Effector memory CD4-positive, alpha-beta T cell (primary cell): Measurements from ENCODE around the gene RCAN3.
A peak's percentile ranks its signal among the peaks of the same experiment; 100 is the strongest.
"Not testable (repeated sequence)": the region's sequence is repeated elsewhere in the genome, so short reads cannot be mapped to it uniquely, and the experiment has no call there.

Source experiments
- DNase-seq, 3 donors: peaks; one replicate each; pipeline ENCODE4 v3.0.0-alpha.2; 2020
- H3K27ac ChIP-seq: 2 replicates; pipeline ENCODE4 v1.7.0; 2013; ENCODE audit warnings: mild to moderate bottlenecking, low read length, moderate library complexity; ENCODE audit not compliant: insufficient read depth, poor library complexity, severe bottlenecking
- H3K27me3 ChIP-seq: replicated peaks from 2 replicates; pipeline ENCODE4 v1.7.0; 2013; ENCODE audit warnings: mild to moderate bottlenecking, low read length; ENCODE audit not compliant: insufficient read depth, control insufficient read depth, poor library complexity, severe bottlenecking
- H3K36me3 ChIP-seq: 2 replicates; pipeline ENCODE4 v1.7.0; 2013; ENCODE audit warnings: mild to moderate bottlenecking, low read length, moderate library complexity; ENCODE audit not compliant: control insufficient read depth, insufficient read depth
- H3K4me1 ChIP-seq: 2 replicates; pipeline ENCODE4 v1.7.0; 2013; ENCODE audit warnings: low read length, mild to moderate bottlenecking; ENCODE audit not compliant: control insufficient read depth, insufficient read depth, poor library complexity, severe bottlenecking
- H3K4me3 ChIP-seq: 2 replicates; pipeline ENCODE4 v1.7.0; 2013; ENCODE audit warnings: low read length, low read depth, mild to moderate bottlenecking; ENCODE audit not compliant: insufficient read depth, poor library complexity, severe bottlenecking
- H3K9me3 ChIP-seq: 2 replicates; pipeline ENCODE4 v1.7.0; 2013; ENCODE audit warnings: mild to moderate bottlenecking, low read length, moderate library complexity; ENCODE audit not compliant: control insufficient read depth

Gene RCAN3

GRCh38 chr1:24484199-24484598, 18.4 kb upstream of the RCAN3 start:
- Histone ChIP-seq H3K4me3 (no peak overlapping the region), H3K4me1 (peaks cover 66% of the 10 kb centered on the region), H3K36me3 (no peaks in the 10 kb centered on the region), H3K27ac (peak overlapping the region; percentile 60), H3K27me3 (no peaks in the 10 kb centered on the region), H3K9me3 (no peaks in the 10 kb centered on the region)
- DNase-seq = no peak

GRCh38 chr1:24486331-24487065, 16.1 kb upstream of the RCAN3 start:
- DNase-seq = peak in 2 of 3 donors; percentile 38 to 39
- Histone ChIP-seq H3K9me3 (no peaks in the 10 kb centered on the region), H3K4me3 (peak overlapping the region; percentile 15), H3K36me3 (no peaks in the 10 kb centered on the region), H3K27ac (peak overlapping the region; percentile 51), H3K27me3 (no peaks in the 10 kb centered on the region), H3K4me1 (peaks cover 63% of the 10 kb centered on the region)

- Histone ChIP-seq H3K36me3 (no peaks in the 10 kb centered on the region), H3K4me1 (peaks cover 55% of the 10 kb centered on the region), H3K27me3 (no peaks in the 10 kb centered on the region), H3K4me3 (no peak overlapping the region), H3K27ac (peak overlapping the region; percentile 51), H3K9me3 (no peaks in the 10 kb centered on the region)
- no peak for DNase-seq
Measured at GRCh38 chr1:24487455-24487854, 15.2 kb upstream of the RCAN3 start.

GRCh38 chr1:24488159-24488558, 14.5 kb upstream of the RCAN3 start:
- H3K4me1 ChIP-seq = peaks cover 48% of the 10 kb centered on the region
- H3K27me3 ChIP-seq, H3K36me3 ChIP-seq, H3K9me3 ChIP-seq, H3K4me3 ChIP-seq, H3K27ac ChIP-seq: not testable (repeated sequence)
- DNase-seq = peak; percentile 14 to 44 (median 21)

GRCh38 chr1:24489674-24490073, 13.0 kb upstream of the RCAN3 start:
- H3K4me1 ChIP-seq = peaks cover 33% of the 10 kb centered on the region

GRCh38 chr1:24490101-24490781, 12.4 kb upstream of the RCAN3 start:
- H3K9me3 ChIP-seq = no peaks in the 10 kb centered on the region
- peaks cover 28% of the 10 kb centered on the region for H3K4me1 ChIP-seq
- no peaks in the 10 kb centered on the region for H3K36me3 ChIP-seq
- DNase-seq = no peak
- no peak overlapping the region for H3K4me3 ChIP-seq
- H3K27me3 ChIP-seq = no peaks in the 10 kb centered on the region
- no peak overlapping the region for H3K27ac ChIP-seq

More at GRCh38 chr1:24489674-24490073, 13.0 kb upstream of the RCAN3 start:
- Histone ChIP-seq H3K27ac (no peak overlapping the region), H3K36me3 (no peaks in the 10 kb centered on the region), H3K4me3 (no peak overlapping the region), H3K27me3 (no peaks in the 10 kb centered on the region), H3K9me3 (no peaks in the 10 kb centered on the region)
- no peak for DNase-seq

GRCh38 chr1:24491577-24492360, 10.9 kb upstream of the RCAN3 start:
- Histone ChIP-seq H3K36me3 (no peaks in the 10 kb centered on the region), H3K4me3 (no peak overlapping the region), H3K27ac (no peak overlapping the region), H3K4me1 (peaks cover 16% of the 10 kb centered on the region), H3K27me3 (no peaks in the 10 kb centered on the region), H3K9me3 (no peaks in the 10 kb centered on the region)
- DNase-seq = no peak

GRCh38 chr1:24492935-24493334, 9.7 kb upstream of the RCAN3 start:
- H3K27me3 ChIP-seq, H3K36me3 ChIP-seq, H3K27ac ChIP-seq, H3K4me3 ChIP-seq, DNase-seq, H3K9me3 ChIP-seq, H3K4me1 ChIP-seq: not testable (repeated sequence)

GRCh38 chr1:24493785-24494184, 8.9 kb upstream of the RCAN3 start:
- DNase-seq = no peak
- Histone ChIP-seq H3K9me3 (no peaks in the 10 kb centered on the region), H3K4me3 (no peak overlapping the region), H3K4me1 (peaks cover 7% of the 10 kb centered on the region), H3K27ac (no peak overlapping the region), H3K36me3 (no peaks in the 10 kb centered on the region), H3K27me3 (no peaks in the 10 kb centered on the region)

GRCh38 chr1:24498589-24498988, 4.0 kb upstream of the RCAN3 start:
- Histone ChIP-seq H3K27ac (no peak overlapping the region), H3K9me3 (no peaks in the 10 kb centered on the region)
- DNase-seq = no peak

More at GRCh38 chr1:24498589-24498988, 4.0 kb upstream of the RCAN3 start:
- H3K27me3 ChIP-seq = no peaks in the 10 kb centered on the region
- H3K4me1 ChIP-seq = peaks cover 15% of the 10 kb centered on the region
- H3K4me3 ChIP-seq = no peak overlapping the region
- no peaks in the 10 kb centered on the region for H3K36me3 ChIP-seq
